ENCODE measurements around the gene CACNB4.

Gene CACNB4

DNA sequence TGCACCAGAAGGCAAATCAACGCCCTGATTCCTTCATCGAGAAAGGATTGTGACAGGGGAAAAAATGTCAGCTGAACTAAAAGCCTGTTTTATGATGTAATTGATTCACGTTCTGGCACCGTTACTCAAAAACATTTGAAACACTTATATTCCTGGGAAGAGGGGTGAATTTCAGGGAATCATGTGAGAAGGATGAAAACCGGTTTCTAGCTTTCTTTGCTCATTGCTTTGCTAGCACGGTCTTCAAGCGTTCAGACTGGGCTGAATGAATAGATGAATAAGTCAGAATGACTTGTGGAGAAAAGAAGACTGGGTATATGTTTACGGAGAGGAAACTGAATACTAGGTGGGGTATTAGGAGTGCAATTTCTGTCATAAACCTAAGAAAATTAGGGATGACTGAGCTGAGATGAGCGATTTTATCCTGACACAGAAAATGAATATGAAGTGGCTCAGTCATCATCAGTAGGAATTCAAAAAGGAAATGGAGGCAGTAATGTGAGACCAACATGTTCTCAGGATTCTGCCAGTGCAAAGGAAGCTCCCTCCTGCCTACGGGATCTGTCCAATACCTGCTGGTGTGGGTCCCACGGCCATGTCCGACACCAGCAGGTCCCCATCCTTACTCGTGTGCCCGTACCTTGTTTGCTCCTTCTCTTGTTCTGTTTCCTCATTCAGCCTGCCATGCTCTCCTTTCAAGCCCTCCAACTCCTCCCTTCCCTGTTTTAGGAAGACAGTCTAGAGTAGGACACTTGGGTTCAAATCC lies 146.0 kb downstream of the CACNB4 start:
- Histone ChIP-seq H3K36me3 (replicated peaks) (no peaks in the 10 kb centered on the region), H3K4me3 (ENCODE audit: low read depth, low read length) (no peak overlapping the region), H3K27ac (no peak overlapping the region), H3K27me3 (replicated peaks) (no peaks in the 10 kb centered on the region)
- TF ChIP-seq, protein P1, sequence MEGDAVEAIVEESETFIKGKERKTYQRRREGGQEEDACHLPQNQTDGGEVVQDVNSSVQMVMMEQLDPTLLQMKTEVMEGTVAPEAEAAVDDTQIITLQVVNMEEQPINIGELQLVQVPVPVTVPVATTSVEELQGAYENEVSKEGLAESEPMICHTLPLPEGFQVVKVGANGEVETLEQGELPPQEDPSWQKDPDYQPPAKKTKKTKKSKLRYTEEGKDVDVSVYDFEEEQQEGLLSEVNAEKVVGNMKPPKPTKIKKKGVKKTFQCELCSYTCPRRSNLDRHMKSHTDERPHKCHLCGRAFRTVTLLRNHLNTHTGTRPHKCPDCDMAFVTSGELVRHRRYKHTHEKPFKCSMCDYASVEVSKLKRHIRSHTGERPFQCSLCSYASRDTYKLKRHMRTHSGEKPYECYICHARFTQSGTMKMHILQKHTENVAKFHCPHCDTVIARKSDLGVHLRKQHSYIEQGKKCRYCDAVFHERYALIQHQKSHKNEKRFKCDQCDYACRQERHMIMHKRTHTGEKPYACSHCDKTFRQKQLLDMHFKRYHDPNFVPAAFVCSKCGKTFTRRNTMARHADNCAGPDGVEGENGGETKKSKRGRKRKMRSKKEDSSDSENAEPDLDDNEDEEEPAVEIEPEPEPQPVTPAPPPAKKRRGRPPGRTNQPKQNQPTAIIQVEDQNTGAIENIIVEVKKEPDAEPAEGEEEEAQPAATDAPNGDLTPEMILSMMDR (IDR thresholded peaks at IDR 0.05; ENCODE audit: low read depth, low read length, missing control alignments), result no peak
- in situ Hi-C loops (cut with HindIII; ENCODE audit: low pct_ligation_motif_present, low sequenced_read_pairs), result no loop called here
- DNase-seq, result no peak

DNA sequence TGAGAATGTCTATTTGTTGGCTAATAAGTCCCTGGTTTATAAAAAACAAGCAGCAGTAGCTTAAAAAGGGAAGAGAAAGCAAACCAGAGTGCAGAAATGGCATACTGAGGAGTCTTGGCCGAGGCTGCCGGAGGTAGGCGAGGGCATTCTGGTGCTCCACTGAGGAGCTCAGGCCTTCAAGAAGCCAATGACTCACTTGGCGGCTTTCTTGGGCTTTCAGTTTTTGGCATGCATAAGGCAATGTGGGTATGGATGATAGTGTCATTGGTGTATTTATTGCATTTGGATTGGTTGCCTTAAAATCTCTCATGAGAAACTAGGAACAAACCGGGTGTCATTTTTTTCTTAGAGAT lies 151.1 kb downstream of the CACNB4 start:
- H3K4me3 ChIP-seq (ENCODE audit: low read depth, low read length), result no peak overlapping the region
- in situ Hi-C loops (cut with HindIII; ENCODE audit: low pct_ligation_motif_present, low sequenced_read_pairs), result no loop called here
- no peaks in the 10 kb centered on the region for H3K36me3 ChIP-seq (replicated peaks)
- H3K27ac ChIP-seq, result no peak overlapping the region
- DNase-seq, result peak; percentile 11
- TF ChIP-seq, protein P1 (IDR thresholded peaks at IDR 0.05; ENCODE audit: low read depth, low read length, missing control alignments), result no peak
- H3K27me3 ChIP-seq (replicated peaks), result no peaks in the 10 kb centered on the region

DNA sequence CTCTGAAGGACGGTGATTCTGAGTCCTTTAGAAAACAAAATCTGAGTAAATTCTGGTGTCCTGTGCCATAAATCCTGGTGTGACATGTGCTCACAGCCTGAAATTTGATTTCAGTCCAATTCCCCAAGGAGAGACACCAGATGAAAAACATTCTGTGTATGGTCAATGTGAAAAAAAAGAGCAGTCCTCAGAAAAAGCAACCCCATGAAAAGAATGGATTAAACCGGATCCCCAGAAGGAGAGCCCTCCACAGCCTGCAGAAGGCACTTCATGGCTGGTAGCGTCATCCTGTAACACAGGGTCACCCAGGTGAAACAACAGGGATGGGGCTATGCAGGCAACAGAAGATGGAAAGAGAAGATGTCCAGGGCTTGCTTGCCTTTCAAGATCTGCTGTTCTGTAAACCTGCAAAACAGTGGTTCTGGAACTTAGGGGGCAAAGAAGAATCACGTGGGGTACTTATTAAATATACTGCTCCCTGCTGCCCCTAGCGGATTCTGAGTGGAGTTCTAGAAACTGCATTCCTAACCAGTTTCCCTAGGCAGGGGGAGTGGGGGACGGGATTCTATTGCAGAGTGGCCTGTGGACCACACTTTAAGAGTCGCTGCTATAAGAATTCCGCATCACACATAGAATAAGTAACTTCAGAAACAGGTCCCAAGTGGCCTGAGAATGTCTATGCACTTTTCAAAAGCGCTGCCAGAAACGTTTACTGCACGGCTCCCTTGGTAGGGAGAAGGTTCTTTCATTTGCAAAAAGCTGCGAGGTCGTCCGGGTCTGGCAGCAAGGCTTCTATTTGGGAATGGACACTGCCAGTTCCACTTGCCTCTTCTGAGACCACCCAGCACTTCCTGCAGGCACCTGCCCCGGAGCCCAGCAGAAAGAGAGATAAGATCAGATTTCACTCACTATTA lies 151.7 kb downstream of the CACNB4 start:
- peak; percentile 24 for DNase-seq
- TF ChIP-seq, protein P1 (IDR thresholded peaks at IDR 0.05; ENCODE audit: low read depth, low read length, missing control alignments), result peak; percentile 70
- H3K27ac ChIP-seq, result no peak overlapping the region
- H3K27me3 ChIP-seq (replicated peaks), result no peaks in the 10 kb centered on the region
- H3K4me3 ChIP-seq (ENCODE audit: low read depth, low read length), result no peak overlapping the region
- no peaks in the 10 kb centered on the region for H3K36me3 ChIP-seq (replicated peaks)
- in situ Hi-C loops (cut with HindIII; ENCODE audit: low pct_ligation_motif_present, low sequenced_read_pairs), result no loop called here

DNA sequence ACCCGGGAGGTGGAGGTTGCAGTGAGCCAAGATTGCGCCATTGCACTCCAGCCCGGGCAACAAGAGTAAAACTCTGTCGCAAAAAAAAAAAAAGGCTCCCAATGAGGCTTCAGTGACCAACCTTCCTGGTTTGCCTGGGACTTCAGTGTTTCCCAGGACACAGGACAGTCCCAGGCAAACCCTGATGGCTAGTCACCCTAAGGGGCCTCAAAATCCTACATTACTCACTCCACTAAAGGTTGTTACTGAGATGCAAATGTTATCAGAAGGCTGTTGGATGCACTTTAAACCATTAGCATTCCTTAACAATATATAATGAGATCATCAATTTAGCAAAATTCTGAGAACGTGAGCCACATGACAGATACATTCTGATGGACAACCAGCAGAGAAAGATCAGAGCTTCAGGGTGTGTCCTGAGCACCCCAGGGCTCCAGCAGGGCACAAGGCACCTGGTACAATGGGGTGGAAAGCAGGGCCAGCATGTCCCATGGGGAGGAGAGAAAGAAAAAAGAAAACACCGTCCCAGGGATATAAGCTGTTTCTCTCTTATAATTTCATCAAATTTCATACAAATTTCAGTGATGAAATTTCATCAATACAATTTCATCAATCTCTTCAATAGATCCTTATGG lies 152.5 kb downstream of the CACNB4 start:
- in situ Hi-C loops (cut with HindIII; ENCODE audit: low pct_ligation_motif_present, low sequenced_read_pairs), result no loop called here
- Histone ChIP-seq H3K36me3 (replicated peaks) (no peaks in the 10 kb centered on the region), H3K27ac (no peak overlapping the region), H3K4me3 (ENCODE audit: low read depth, low read length) (no peak overlapping the region), H3K27me3 (replicated peaks) (no peaks in the 10 kb centered on the region)
- TF ChIP-seq, protein P1 (IDR thresholded peaks at IDR 0.05; ENCODE audit: low read depth, low read length, missing control alignments), result no peak
- DNase-seq, result no peak

DNA sequence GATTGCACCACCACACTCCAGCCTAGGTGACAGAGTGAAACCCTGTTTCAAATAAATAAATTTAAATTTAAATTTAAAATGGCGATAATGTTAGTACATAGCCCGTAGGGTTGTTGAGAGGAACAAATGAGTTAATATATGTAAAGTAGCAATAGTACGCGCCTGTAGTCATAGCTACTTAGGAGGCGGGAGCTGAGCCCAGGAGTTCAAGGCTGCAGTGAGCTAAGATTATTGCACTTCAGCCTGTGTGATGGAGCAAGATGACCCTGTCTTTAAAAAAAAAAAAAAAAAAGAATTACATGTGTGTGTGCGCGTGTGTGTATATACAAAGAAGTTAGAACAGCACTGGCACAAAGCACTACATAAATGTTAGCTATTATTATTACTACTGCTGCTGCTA lies 153.2 kb downstream of the CACNB4 start:
- TF ChIP-seq, protein P1 (IDR thresholded peaks at IDR 0.05; ENCODE audit: low read depth, low read length, missing control alignments), result no peak
- no peak for DNase-seq
- in situ Hi-C loops (cut with HindIII; ENCODE audit: low pct_ligation_motif_present, low sequenced_read_pairs), result no loop called here
- H3K27me3 ChIP-seq (replicated peaks), result no peaks in the 10 kb centered on the region
- H3K36me3 ChIP-seq (replicated peaks), result no peaks in the 10 kb centered on the region
- H3K27ac ChIP-seq, result no peak overlapping the region
- no peak overlapping the region for H3K4me3 ChIP-seq (ENCODE audit: low read depth, low read length)
